DND-41 (cell line): ENCODE data around the gene SLC25A45.

Experiments
- ATAC-seq: fragments of 200-7000 bp; cut with Tn5 transposase; 3 replicates; pipeline ENCODE4 v1.9.1; 2021; ENCODE audit warnings: low read depth; ENCODE audit not compliant: insufficient read depth
- DNase-seq: peaks from one replicate; pipeline ENCODE4 v3.0.0-alpha.2; 2020
- H2AFZ ChIP-seq: 2 replicates; pipeline ENCODE4 v1.6.0; 2012; ENCODE audit warnings: low read depth, low read length
- H3K27ac ChIP-seq: 2 replicates; pipeline ENCODE4 v1.5.1; 2012; ENCODE audit warnings: low read length, inconsistent platforms
- H3K27me3 ChIP-seq: fragments of 200-600 bp; sonication (generic); 2 replicates; pipeline ENCODE4 v1.6.0; 2012; ENCODE audit warnings: low read length, mild to moderate bottlenecking, inconsistent platforms; ENCODE audit not compliant: insufficient read depth, poor library complexity
- H3K36me3 ChIP-seq: 2 replicates; pipeline ENCODE4 v1.5.1; 2012; ENCODE audit warnings: low read length, inconsistent platforms; ENCODE audit not compliant: insufficient read depth
- H3K4me1 ChIP-seq: 2 replicates; pipeline ENCODE4 v1.5.1; 2012; ENCODE audit warnings: mild to moderate bottlenecking, low read length; ENCODE audit not compliant: insufficient read depth
- H3K4me2 ChIP-seq: 2 replicates; pipeline ENCODE4 v1.6.0; 2012; ENCODE audit warnings: mild to moderate bottlenecking, moderate library complexity, low read length, inconsistent platforms; ENCODE audit not compliant: insufficient read depth
- H3K4me3 ChIP-seq, 2 experiments: fragments of 200-600 bp in 1 of 2; shearing (Covaris generic) in 1 of 2; 2 replicates each; pipeline ENCODE4 v1.5.1; 2012 to 2016; ENCODE audit warnings: inconsistent platforms in 2 of 2, low read length in 2 of 2, mild to moderate bottlenecking in 2 of 2, low read depth in 1 of 2, moderate library complexity in 1 of 2
- H3K79me2 ChIP-seq: 2 replicates; pipeline ENCODE4 v1.6.0; 2012; ENCODE audit warnings: low read length, inconsistent platforms; ENCODE audit not compliant: insufficient read depth
- H3K9ac ChIP-seq: 2 replicates; pipeline ENCODE4 v1.6.0; 2012; ENCODE audit warnings: low read depth, mild to moderate bottlenecking, inconsistent platforms, low read length, moderate library complexity
- H3K9me3 ChIP-seq: 2 replicates; pipeline ENCODE4 v1.5.1; 2012; ENCODE audit warnings: low read length, moderate library complexity, mild to moderate bottlenecking, inconsistent platforms; ENCODE audit not compliant: insufficient read depth, severe bottlenecking
- H4K20me1 ChIP-seq: 2 replicates; pipeline ENCODE4 v1.6.0; 2012; ENCODE audit warnings: low read length; ENCODE audit not compliant: insufficient read depth
- CTCF ChIP-seq: IDR thresholded peaks from 2 replicates; pipeline ENCODE4 v1.5.1; 2012; ENCODE audit warnings: borderline replicate concordance, low read length, moderate library complexity, mild to moderate bottlenecking; ENCODE audit not compliant: poor library complexity, severe bottlenecking; ENCODE audit errors: extremely low read depth
- EZH2 ChIP-seq: IDR thresholded peaks from 3 replicates; pipeline ENCODE4 v1.6.1; 2012; ENCODE audit warnings: borderline replicate concordance, low read depth, mild to moderate bottlenecking, moderate library complexity, low read length, inconsistent platforms; ENCODE audit not compliant: severe bottlenecking

Gene SLC25A45

GRCh38 chr11:65416841-65417701 is 34.6 kb upstream of the SLC25A45 start:
- Histone ChIP-seq H3K9ac (peak overlapping the region; percentile 98), H4K20me1 (no peaks in the 10 kb centered on the region), H3K27ac (peak overlapping the region; percentile 99), H3K4me3 (peak overlapping the region in 1 of 2 experiments; percentile 50; a peak in 2 of 4 replicates), H3K4me2 (peak overlapping the region; percentile 86), H3K79me2 (peaks cover 57% of the 10 kb centered on the region), H3K9me3 (no peaks in the 10 kb centered on the region), H3K36me3 (peaks cover 12% of the 10 kb centered on the region), H2AFZ (no peak overlapping the region), H3K27me3 (no peaks in the 10 kb centered on the region), H3K4me1 (peaks cover 62% of the 10 kb centered on the region)
- ATAC-seq = no peak
- DNase-seq = peak; percentile 64
- TF ChIP-seq CTCF = no peak
- no peak for TF ChIP-seq EZH2

- Histone ChIP-seq H3K4me1 (peaks cover 57% of the 10 kb centered on the region), H3K4me2 (peak overlapping the region; percentile 86), H3K9me3 (no peaks in the 10 kb centered on the region), H3K79me2 (peaks cover 50% of the 10 kb centered on the region), H2AFZ (peak overlapping the region; percentile 54), H3K9ac (peak overlapping the region; percentile 98), H3K36me3 (peaks cover 18% of the 10 kb centered on the region), H3K4me3 (peak overlapping the region in 1 of 2 experiments; percentile 50; a peak in 2 of 4 replicates), H4K20me1 (no peaks in the 10 kb centered on the region), H3K27me3 (no peaks in the 10 kb centered on the region), H3K27ac (peak overlapping the region; percentile 99)
- DNase-seq (peak; percentile 90), ATAC-seq (peak; percentile 62)
- peak; percentile 99 for TF ChIP-seq CTCF
- TF ChIP-seq EZH2 = no peak
These were observed 33.9 kb upstream of the SLC25A45 start for GRCh38 chr11:65416341-65416824.

- TF ChIP-seq CTCF = no peak
- TF ChIP-seq EZH2 = no peak
- H3K4me2 ChIP-seq = peak overlapping the region; percentile 86
- no peaks in the 10 kb centered on the region for H3K27me3 ChIP-seq
- H3K4me1 ChIP-seq = peaks cover 51% of the 10 kb centered on the region
- no peak for ATAC-seq
- H3K9me3 ChIP-seq = no peaks in the 10 kb centered on the region
- peak overlapping the region; percentile 99; the same call in 1 of the 2 replicates for H3K27ac ChIP-seq
- peaks cover 25% of the 10 kb centered on the region for H3K36me3 ChIP-seq
- H3K9ac ChIP-seq = peak overlapping the region; percentile 98
- H3K4me3 ChIP-seq = peak overlapping the region in 1 of 2 experiments; percentile 50; a peak in 2 of 4 replicates
- no peaks in the 10 kb centered on the region for H4K20me1 ChIP-seq
- peak overlapping the region; percentile 51; the same call in 1 of the 2 replicates for H2AFZ ChIP-seq
- no peak for DNase-seq
- peaks cover 44% of the 10 kb centered on the region for H3K79me2 ChIP-seq
These were observed 33.3 kb upstream of the SLC25A45 start for GRCh38 chr11:65415499-65416340.
